H7 (cell line): Measurements from ENCODE around the gene NT5C1B. TPM values are rescaled to one million over a fixed set of nuclear protein-coding genes. Genes with fewer than 3 reads are reported as not detected.
"Not testable (repeated sequence)": the region's sequence is repeated elsewhere in the genome, so short reads cannot be mapped to it uniquely, and the experiment has no call there.

Experiments used
- DNase-seq: peaks from one replicate; pipeline ENCODE4 v3.0.0; 2012
- H3K27me3 ChIP-seq: 2 replicates; pipeline ENCODE4 v1.6.0; 2011; ENCODE audit warnings: mild to moderate bottlenecking, low read length; ENCODE audit not compliant: control insufficient read depth, insufficient read depth
- H3K36me3 ChIP-seq: replicated peaks from 2 replicates; pipeline ENCODE4 v1.5.1; 2011; ENCODE audit warnings: low read length; ENCODE audit not compliant: control insufficient read depth, insufficient read depth
- H3K4me3 ChIP-seq: 2 replicates; pipeline ENCODE4 v1.5.1; 2011; ENCODE audit warnings: low read depth, mild to moderate bottlenecking, control low read depth, low read length, moderate library complexity; ENCODE audit not compliant: insufficient read depth
- total RNA-seq: library from RNA; depleted of rRNA; stranded (reverse); fragments of >200 nt; shearing (Covaris generic); gene quantifications from 2 replicates; pipeline ENCODE4 v1.2.3, GENCODE V29; 2014; rRNA removed

NT5C1B gene
- not detected in 2 replicates for total RNA-seq

DNA sequence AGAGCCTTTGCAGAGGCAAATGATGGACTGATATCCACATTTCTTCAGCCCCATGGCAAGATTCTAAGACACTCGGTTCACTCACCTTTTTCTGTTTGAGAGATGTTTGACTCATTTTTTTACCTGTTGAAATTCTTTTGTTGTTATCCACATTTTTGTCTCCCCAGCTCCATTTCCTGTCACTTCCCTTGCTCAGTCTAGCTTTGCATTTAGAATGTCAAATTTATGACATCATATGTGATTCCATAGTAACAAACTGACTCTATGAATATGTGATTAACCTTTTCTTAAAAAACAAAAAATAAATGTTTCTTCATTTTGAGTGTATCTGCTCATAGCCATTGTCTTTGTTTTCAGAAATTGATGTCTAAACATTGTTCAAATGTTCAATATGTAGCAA is at the start of gene NT5C1B:
NT5C1B (minus strand) TSS at position 216 of the 400 bp plus-strand sequence; CDS start at position 115, 101 bp downstream.
- H3K4me3 ChIP-seq, result no peak within 1 kb of the TSS
- DNase-seq, result no peak

GRCh38 chr2:18637196-18637595 is 47.8 kb upstream of the NT5C1B start:
- Histone ChIP-seq H3K4me3 (no peak overlapping the region), H3K36me3 (no peaks in the 10 kb centered on the region), H3K27me3 (no peaks in the 10 kb centered on the region)
- DNase-seq, result no peak

More for the DNA sequence above, at the start of gene NT5C1B:
- H3K27me3 ChIP-seq, result no peaks in the 10 kb centered on the region
- no peaks in the 10 kb centered on the region for H3K36me3 ChIP-seq

DNA sequence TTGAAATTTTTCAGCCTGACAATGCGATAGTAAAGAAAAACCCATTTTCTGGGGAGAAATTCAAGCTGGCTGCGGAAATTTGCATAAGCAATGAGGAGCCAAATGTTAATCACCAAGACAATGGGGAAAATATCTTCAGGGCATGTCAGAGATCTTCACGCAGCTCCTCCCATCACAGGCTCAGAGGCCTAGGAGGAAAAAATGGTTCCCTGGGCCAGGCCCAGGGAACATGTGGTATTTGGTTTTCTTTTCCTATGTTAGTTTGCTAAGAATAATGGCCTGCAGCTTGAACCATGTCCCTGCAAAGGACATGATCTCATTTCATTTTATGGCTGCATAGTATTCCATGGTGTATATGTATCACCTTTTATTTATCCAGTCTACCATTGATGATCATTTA is 43.3 kb upstream of the NT5C1B start:
- H3K4me3 ChIP-seq, H3K36me3 ChIP-seq, DNase-seq, H3K27me3 ChIP-seq: not testable (repeated sequence)

GRCh38 chr2:18630941-18631340 is 41.6 kb upstream of the NT5C1B start:
- no peaks in the 10 kb centered on the region for H3K27me3 ChIP-seq
- no peak overlapping the region for H3K4me3 ChIP-seq
- DNase-seq, result no peak
- no peaks in the 10 kb centered on the region for H3K36me3 ChIP-seq

DNA sequence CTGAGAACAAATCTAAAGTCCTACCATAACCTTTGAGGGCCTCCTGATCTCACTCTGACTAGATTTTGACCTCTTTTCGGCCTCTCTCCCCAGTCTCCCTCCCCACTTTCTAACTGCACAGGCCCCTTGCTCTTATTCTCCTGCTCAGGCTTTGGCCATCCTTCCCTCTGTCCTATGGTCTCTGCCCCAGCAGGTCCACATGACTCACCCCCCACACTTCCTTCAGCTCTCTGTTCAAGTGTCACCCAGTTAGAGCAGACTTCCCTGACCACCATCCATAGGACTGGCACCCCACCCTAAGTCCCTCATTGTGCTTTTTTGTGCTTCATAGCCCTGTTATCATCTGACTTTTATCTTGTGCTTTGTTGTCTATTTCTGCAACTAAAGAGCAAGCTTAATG is 41.2 kb upstream of the NT5C1B start:
- no peaks in the 10 kb centered on the region for H3K36me3 ChIP-seq
- no peak for DNase-seq
- no peaks in the 10 kb centered on the region for H3K27me3 ChIP-seq
- no peak overlapping the region for H3K4me3 ChIP-seq

- H3K4me3 ChIP-seq, result no peak overlapping the region
- no peak for DNase-seq
- no peaks in the 10 kb centered on the region for H3K36me3 ChIP-seq
- H3K27me3 ChIP-seq, result no peaks in the 10 kb centered on the region
Measured at GRCh38 chr2:18630101-18630500, 40.7 kb upstream of the NT5C1B start.

DNA sequence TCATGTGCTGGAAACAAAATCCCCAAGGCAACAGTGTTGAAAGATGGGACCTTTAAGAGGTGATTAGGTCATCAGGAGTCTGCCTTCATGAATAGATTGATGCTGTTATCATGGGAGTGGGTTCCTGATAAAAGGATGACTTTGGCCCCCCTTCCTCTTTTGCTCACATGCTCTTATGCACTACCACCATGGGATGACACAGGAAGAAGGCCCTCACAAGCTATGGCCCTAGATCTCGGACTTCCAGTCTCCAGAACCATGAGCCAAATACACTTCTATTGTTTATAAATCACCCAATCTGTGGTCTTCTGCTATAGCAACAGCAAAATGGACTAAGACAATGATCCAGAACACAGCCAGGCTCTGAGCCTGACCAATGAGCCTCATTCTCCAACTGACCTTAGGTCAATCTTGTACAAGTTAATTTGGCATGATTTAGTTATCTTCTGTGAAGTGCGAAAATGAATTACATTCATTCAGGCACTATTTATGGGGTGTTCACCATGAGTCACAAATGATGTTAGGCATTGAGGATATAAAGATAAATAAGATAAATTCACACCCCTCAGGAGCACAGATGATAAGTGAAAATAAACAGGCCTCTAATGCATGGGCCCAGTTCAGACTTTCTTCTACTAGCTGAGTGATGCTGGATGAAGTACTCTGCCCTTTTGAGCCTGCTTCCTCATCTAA is 37.7 kb upstream of the NT5C1B start:
- no peaks in the 10 kb centered on the region for H3K27me3 ChIP-seq
- DNase-seq, result no peak
- no peaks in the 10 kb centered on the region for H3K36me3 ChIP-seq
- H3K4me3 ChIP-seq, result no peak overlapping the region

DNA sequence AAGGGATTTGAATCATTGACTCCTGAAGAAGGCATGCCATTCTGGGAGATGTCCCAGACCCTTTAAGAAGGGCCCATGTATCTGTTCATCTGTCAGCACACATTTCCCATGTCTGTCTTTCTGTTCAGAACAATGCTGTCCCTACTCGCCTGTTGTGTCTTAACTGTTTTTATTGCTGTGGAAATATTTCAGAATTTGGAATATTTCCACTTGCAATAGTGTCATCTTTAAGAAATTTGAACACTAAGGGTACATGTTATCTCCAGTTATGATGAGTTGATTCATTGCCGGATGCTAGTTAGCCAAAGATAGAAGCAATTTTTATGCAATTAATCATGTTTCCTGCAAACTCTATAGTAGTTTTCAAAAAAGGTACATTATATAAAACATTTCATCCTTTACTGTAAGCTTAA is 36.9 kb upstream of the NT5C1B start:
- H3K4me3 ChIP-seq, result no peak overlapping the region
- no peaks in the 10 kb centered on the region for H3K36me3 ChIP-seq
- H3K27me3 ChIP-seq, result no peaks in the 10 kb centered on the region
- no peak for DNase-seq

DNA sequence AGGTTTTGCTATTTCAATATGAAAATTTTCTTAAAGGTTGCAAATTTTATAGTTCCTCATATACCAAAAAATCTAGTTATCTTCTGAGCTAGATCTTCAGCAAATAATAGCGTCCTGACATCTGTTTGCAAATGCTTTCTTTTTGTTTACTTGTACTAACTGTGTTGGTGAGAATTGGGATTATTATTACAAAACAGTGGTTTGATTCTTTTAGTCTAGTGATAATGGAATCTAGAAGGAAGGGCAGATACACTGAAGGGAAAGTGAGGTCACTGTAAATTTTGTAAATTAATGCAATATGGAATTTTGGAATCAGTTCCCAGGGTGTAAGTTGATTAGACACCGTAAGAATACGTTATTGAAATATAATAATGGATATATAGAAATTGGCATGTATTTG is 36.2 kb upstream of the NT5C1B start:
- no peak for DNase-seq
- H3K4me3 ChIP-seq, result no peak overlapping the region

DNA sequence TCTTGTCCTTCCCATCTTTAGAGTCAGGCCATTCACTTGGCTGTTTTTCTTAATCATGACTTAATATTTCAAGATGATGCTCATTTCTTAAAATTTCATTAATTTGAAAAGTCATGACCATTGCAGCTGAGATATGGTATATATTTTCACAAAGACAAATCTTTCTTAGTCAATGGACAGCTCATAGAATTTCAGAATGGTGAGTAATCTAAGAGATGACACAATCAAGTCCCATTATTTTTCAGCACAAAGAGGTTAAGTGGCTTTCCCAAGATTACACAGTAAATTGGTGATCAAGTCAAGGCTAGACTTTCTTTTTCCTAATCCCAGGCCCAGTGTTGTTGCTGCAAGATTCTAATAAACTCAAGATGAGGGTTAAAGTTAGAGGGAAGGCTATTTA is 34.4 kb upstream of the NT5C1B start:
- H3K27me3 ChIP-seq, result no peaks in the 10 kb centered on the region
- DNase-seq, result no peak
- no peaks in the 10 kb centered on the region for H3K36me3 ChIP-seq
- no peak overlapping the region for H3K4me3 ChIP-seq

More for the DNA sequence above, 36.2 kb upstream of the NT5C1B start:
- H3K27me3 ChIP-seq, result no peaks in the 10 kb centered on the region
- no peaks in the 10 kb centered on the region for H3K36me3 ChIP-seq

DNA sequence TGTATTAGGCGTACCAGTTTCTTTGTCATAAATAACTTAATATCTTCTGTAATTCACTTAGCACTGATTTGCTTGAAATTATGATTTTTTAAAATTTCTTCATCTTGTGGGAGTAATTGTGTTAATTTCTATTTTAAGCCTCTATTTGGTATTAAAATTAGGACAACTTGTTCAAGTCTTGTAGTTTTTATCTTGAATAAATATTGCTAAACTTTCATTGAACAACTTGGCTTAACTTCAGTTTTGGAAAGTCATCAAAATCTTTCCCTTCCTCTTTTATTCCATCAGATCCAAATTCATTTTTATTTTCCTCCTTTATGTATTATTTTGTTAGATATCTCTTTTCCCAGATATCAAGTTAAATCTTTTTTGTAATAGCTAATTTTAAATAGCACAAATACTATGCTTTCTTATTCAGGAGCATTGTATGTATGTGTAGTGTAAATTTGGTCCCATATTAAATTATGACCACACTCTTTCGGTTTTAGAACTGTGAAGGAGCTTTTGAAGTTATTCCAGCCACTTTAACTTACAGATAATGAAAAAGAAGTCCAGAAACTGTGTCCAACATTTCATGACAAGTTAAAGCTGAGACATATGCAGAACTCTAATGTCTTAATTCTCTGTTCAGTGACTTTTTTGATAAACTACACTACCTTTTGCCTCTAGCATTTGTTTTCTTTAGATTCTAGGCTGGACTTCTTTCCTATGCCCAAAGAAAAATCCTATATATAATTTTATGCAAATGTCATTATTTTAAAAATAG is 31.7 kb upstream of the NT5C1B start:
- Histone ChIP-seq H3K27me3 (no peaks in the 10 kb centered on the region), H3K4me3 (no peak overlapping the region), H3K36me3 (no peaks in the 10 kb centered on the region)
- no peak for DNase-seq

- H3K27me3 ChIP-seq, result no peaks in the 10 kb centered on the region
- H3K36me3 ChIP-seq, result no peaks in the 10 kb centered on the region
- no peak for DNase-seq
- no peak overlapping the region for H3K4me3 ChIP-seq
Measured at GRCh38 chr2:18619091-18619490, 29.7 kb upstream of the NT5C1B start.

GRCh38 chr2:18614041-18614440 is 24.7 kb upstream of the NT5C1B start:
- Histone ChIP-seq H3K4me3 (no peak overlapping the region), H3K36me3 (no peaks in the 10 kb centered on the region), H3K27me3 (no peaks in the 10 kb centered on the region)
- no peak for DNase-seq

DNA sequence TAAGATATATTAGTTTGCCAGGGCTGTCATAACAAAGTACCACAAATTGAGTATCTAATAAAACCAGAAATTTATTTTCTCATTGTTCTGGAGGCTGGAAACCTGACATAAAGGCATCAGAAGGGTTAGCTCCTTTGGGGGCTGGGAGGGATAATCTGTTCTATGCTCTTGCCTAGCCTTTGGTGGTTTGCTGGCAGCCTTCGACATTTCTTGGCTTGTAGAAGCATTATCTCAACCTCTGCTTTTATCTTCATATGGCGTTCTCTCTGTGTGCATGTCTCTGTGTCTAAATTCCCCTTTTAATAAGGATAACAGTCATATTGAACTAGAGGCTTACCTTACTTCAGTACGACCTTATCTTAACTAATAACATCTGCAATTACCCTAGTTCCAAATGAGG is 22.8 kb upstream of the NT5C1B start:
- no peak for DNase-seq
- no peak overlapping the region for H3K4me3 ChIP-seq
- H3K27me3 ChIP-seq, result no peaks in the 10 kb centered on the region
- no peaks in the 10 kb centered on the region for H3K36me3 ChIP-seq

GRCh38 chr2:18611604-18612003 is 22.2 kb upstream of the NT5C1B start:
- H3K36me3 ChIP-seq, result no peaks in the 10 kb centered on the region

More at GRCh38 chr2:18611604-18612003, 22.2 kb upstream of the NT5C1B start:
- Histone ChIP-seq H3K4me3 (no peak overlapping the region), H3K27me3 (no peaks in the 10 kb centered on the region)
- DNase-seq, result no peak
